IMR-90 (cell line): ENCODE results near the gene C15orf39. TPM values are rescaled to one million over a fixed set of nuclear protein-coding genes. Genes with fewer than 3 reads are reported as not detected.

Experiments used
- ATAC-seq: fragments of 200-7000 bp; cut with Tn5 transposase; 2 replicates; pipeline ENCODE4 v1.9.1; 2020; ENCODE audit warnings: low read depth, mild to moderate bottlenecking, moderate library complexity
- BruUV-seq: library from RNA; stranded (reverse); fragments of 400-500 nt; replicated peaks from 2 replicates; lab custom pipeline; 2021; lab: Mats Ljungman, UMichigan
- CTCF ChIA-PET: fragments of 300-600 bp; formaldehyde crosslinking; extraction: SDS; loops from one replicate; lab custom pipeline; 2021; ENCODE audit warnings: antibody characterized with exemption; lab: Yijun Ruan, JAX
- POLR2A ChIA-PET: fragments of 300-600 bp; sonication (Branson Sonifier 250); formaldehyde crosslinking; loops from one replicate; lab custom pipeline; 2022; ENCODE audit warnings: antibody characterized with exemption; ENCODE audit not compliant: unreplicated experiment; lab: Charles Lee
- DNase-seq: peaks from one replicate; pipeline ENCODE4 v3.0.0; 2013
- H2AFZ ChIP-seq: replicated peaks from 2 replicates; pipeline ENCODE3; 2013; ENCODE audit warnings: low read length, mild to moderate bottlenecking; ENCODE audit not compliant: poor library complexity
- H2AK5ac ChIP-seq: 2 replicates; pipeline ENCODE4 v1.6.1; 2013; ENCODE audit warnings: low read depth, low read length, inconsistent platforms
- H2AK9ac ChIP-seq: replicated peaks from 2 replicates; pipeline ENCODE3; 2013; ENCODE audit warnings: mild to moderate bottlenecking, low read depth, low read length, moderate library complexity; ENCODE audit not compliant: poor library complexity
- H2BK120ac ChIP-seq: 2 replicates; pipeline ENCODE4 v1.6.1; 2013; ENCODE audit warnings: low read depth, low read length, inconsistent platforms
- H2BK15ac ChIP-seq: 3 replicates; pipeline ENCODE4 v1.6.1; 2013; ENCODE audit warnings: low read depth, low read length, inconsistent platforms
- H2BK20ac ChIP-seq: 2 replicates; pipeline ENCODE4 v1.6.1; 2013; ENCODE audit warnings: low read depth, mild to moderate bottlenecking, inconsistent platforms, low read length, moderate library complexity
- H2BK5ac ChIP-seq: 2 replicates; pipeline ENCODE4 v1.6.1; 2013; ENCODE audit warnings: mild to moderate bottlenecking, low read depth, low read length, inconsistent platforms; ENCODE audit not compliant: poor library complexity, severe bottlenecking
- H3K14ac ChIP-seq: replicated peaks from 2 replicates; pipeline ENCODE4 v1.6.1; 2013; ENCODE audit warnings: low read depth, low read length, inconsistent platforms
- H3K18ac ChIP-seq: 2 replicates; pipeline ENCODE4 v1.6.1; 2013; ENCODE audit warnings: low read depth, low read length, control low read depth
- H3K23ac ChIP-seq: 2 replicates; pipeline ENCODE4 v1.6.1; 2013; ENCODE audit warnings: low read depth, low read length, inconsistent platforms
- H3K27ac ChIP-seq: 2 replicates; pipeline ENCODE4 v1.5.1; 2013; ENCODE audit warnings: mild to moderate bottlenecking, control low read depth, low read length; ENCODE audit not compliant: insufficient read depth
- H3K27me3 ChIP-seq: 2 replicates; pipeline ENCODE4 v1.6.1; 2013; ENCODE audit warnings: low read length; ENCODE audit not compliant: control insufficient read depth, insufficient read depth
- H3K36me3 ChIP-seq: 2 replicates; pipeline ENCODE4 v1.6.1; 2013; ENCODE audit warnings: low read length, mixed read lengths; ENCODE audit not compliant: control insufficient read depth, insufficient read depth
- H3K4ac ChIP-seq: 2 replicates; pipeline ENCODE4 v1.6.1; 2013; ENCODE audit warnings: low read depth, low read length, inconsistent platforms
- H3K4me1 ChIP-seq: 2 replicates; pipeline ENCODE4 v1.6.1; 2013; ENCODE audit warnings: low read length, mixed read lengths; ENCODE audit not compliant: control insufficient read depth, insufficient read depth
- H3K4me2 ChIP-seq: 2 replicates; pipeline ENCODE4 v1.6.1; 2013; ENCODE audit warnings: low read depth, mild to moderate bottlenecking, control low read depth, low read length, moderate library complexity
- H3K4me3 ChIP-seq: 2 replicates; pipeline ENCODE4 v1.5.1; 2013; ENCODE audit warnings: low read depth, mild to moderate bottlenecking, control low read depth, low read length, moderate library complexity; ENCODE audit not compliant: insufficient read depth
- H3K56ac ChIP-seq: 2 replicates; pipeline ENCODE4 v1.6.1; 2013; ENCODE audit warnings: low read length, inconsistent platforms; ENCODE audit not compliant: insufficient read depth; ENCODE audit errors: extremely low read depth
- H3K79me1 ChIP-seq, 2 experiments: 2 replicates each; pipeline ENCODE4 v1.6.1; 2013; ENCODE audit warnings: low read length in 2 of 2, inconsistent platforms in 1 of 2, low read depth in 1 of 2
- H3K9ac ChIP-seq: 2 replicates; pipeline ENCODE4 v1.6.1; 2013; ENCODE audit warnings: low read depth, low read length, control low read depth
- H3K9me1 ChIP-seq: 2 replicates; pipeline ENCODE4 v1.6.1; 2013; ENCODE audit warnings: low read length, inconsistent platforms; ENCODE audit not compliant: insufficient read depth
- H3K9me3 ChIP-seq: 2 replicates; pipeline ENCODE4 v1.6.1; 2013; ENCODE audit warnings: low read length; ENCODE audit not compliant: control insufficient read depth, insufficient read depth
- H4K20me1 ChIP-seq: 2 replicates; pipeline ENCODE4 v1.6.1; 2013; ENCODE audit warnings: low read length, inconsistent platforms; ENCODE audit not compliant: insufficient read depth
- H4K5ac ChIP-seq: 2 replicates; pipeline ENCODE4 v1.6.1; 2013; ENCODE audit warnings: mild to moderate bottlenecking, low read depth, low read length, control low read depth
- H4K8ac ChIP-seq, 2 experiments: 2 replicates each; pipeline ENCODE4 v1.6.1; 2013; ENCODE audit warnings: low read depth in 2 of 2, low read length in 2 of 2, control low read depth in 1 of 2, inconsistent platforms in 1 of 2
- H4K91ac ChIP-seq: 2 replicates; pipeline ENCODE4 v1.6.1; 2013; ENCODE audit warnings: low read depth, low read length, inconsistent platforms; ENCODE audit not compliant: insufficient read depth
- BHLHE40 ChIP-seq: fragments of 150-350 bp; IDR thresholded peaks from 2 replicates; pipeline ENCODE4 v1.6.1; 2016; ENCODE audit warnings: mild to moderate bottlenecking, low read depth, low read length
- CEBPB ChIP-seq: IDR thresholded peaks from 2 replicates; pipeline ENCODE4 v1.6.1; 2012; ENCODE audit warnings: low read depth, low read length, improper control_type of control experiment
- CHD1 ChIP-seq: IDR thresholded peaks from 2 replicates; pipeline ENCODE4 v1.6.1; 2012; ENCODE audit warnings: low read depth, low read length, improper control_type of control experiment
- CTCF ChIP-seq: conservative IDR thresholded peaks from 2 replicates; pipeline ENCODE4 v1.5.1; 2012; ENCODE audit warnings: mild to moderate bottlenecking, low read depth, low read length, improper control_type of control experiment
- ELK1 ChIP-seq: fragments of 150-350 bp; IDR thresholded peaks from 2 replicates; pipeline ENCODE4 v1.6.1; 2016; ENCODE audit warnings: low read depth, mild to moderate bottlenecking, low read length, moderate library complexity, borderline replicate concordance
- FOS ChIP-seq: fragments of 150-350 bp; IDR thresholded peaks from 2 replicates; pipeline ENCODE4 v1.6.1; 2016; ENCODE audit warnings: low read depth, low read length
- MAFK ChIP-seq: IDR thresholded peaks from 2 replicates; pipeline ENCODE4 v1.6.1; 2012; ENCODE audit warnings: low read depth, low read length, improper control_type of control experiment
- MAZ ChIP-seq: IDR thresholded peaks from 2 replicates; pipeline ENCODE4 v1.6.1; 2012; ENCODE audit warnings: low read depth, mild to moderate bottlenecking, low read length, improper control_type of control experiment, moderate library complexity, borderline replicate concordance
- MXI1 ChIP-seq: IDR thresholded peaks from 2 replicates; pipeline ENCODE4 v1.6.1; 2012; ENCODE audit warnings: low read depth, mild to moderate bottlenecking, low read length, moderate library complexity, borderline replicate concordance
- NFE2L2 ChIP-seq: fragments of 150-350 bp; IDR thresholded peaks from 2 replicates; pipeline ENCODE4 v1.6.1; 2016; ENCODE audit warnings: low read depth, mild to moderate bottlenecking, low read length
- POLR2A ChIP-seq: IDR thresholded peaks from 2 replicates; pipeline ENCODE4 v1.6.1; 2012; ENCODE audit warnings: mild to moderate bottlenecking, low read depth, low read length
- RAD21 ChIP-seq: IDR thresholded peaks from 2 replicates; pipeline ENCODE4 v1.6.1; 2012; ENCODE audit warnings: low read length, improper control_type of control experiment
- RCOR1 ChIP-seq: IDR thresholded peaks from 2 replicates; pipeline ENCODE4 v1.6.1; 2012; ENCODE audit warnings: mild to moderate bottlenecking, low read length, improper control_type of control experiment; ENCODE audit not compliant: insufficient replicate concordance
- RFX5 ChIP-seq: IDR thresholded peaks from 2 replicates; pipeline ENCODE4 v1.8.0; 2012; ENCODE audit warnings: low read depth, mild to moderate bottlenecking, low read length, moderate library complexity
- SMC3 ChIP-seq: fragments of 150-350 bp; IDR thresholded peaks from 2 replicates; pipeline ENCODE4 v1.6.1; 2016; ENCODE audit warnings: low read depth, mild to moderate bottlenecking, antibody characterized with exemption, low read length, moderate library complexity
- USF2 ChIP-seq: fragments of 150-350 bp; IDR thresholded peaks from 2 replicates; pipeline ENCODE4 v1.6.1; 2017; ENCODE audit warnings: mild to moderate bottlenecking, antibody characterized with exemption, low read length, low read depth
- WGBS, 2 experiments: methylation state at CpG; one replicate each; pipeline versions ENCODE4 v1.1.5 to v1.1.7; 2013; ENCODE audit warnings: missing lambda C conversion rate in 2 of 2; ENCODE audit not compliant: insufficient read length in 1 of 2; ENCODE audit errors: extremely low coverage in 2 of 2; 5-methylcytosine and 5-hydroxymethylcytosine counted together
- dilution Hi-C: fragments of 300-500 bp; cut with HindIII; formaldehyde crosslinking; loops from one replicate; pipeline ENCODE4 v1.14.3; 2018; ENCODE audit warnings: low sequenced_read_pairs; ENCODE audit not compliant: unreplicated experiment
- in situ Hi-C: fragments of 300-500 bp; cut with MboI; formaldehyde crosslinking; loops from 3 replicates; pipeline ENCODE4 v1.14.3; 2019; ENCODE audit warnings: low sequenced_read_pairs, inconsistent platforms, mixed read lengths
- intact Hi-C: fragments of 100-400 bp; cut with micrococcal nuclease; formaldehyde crosslinking; loops from 2 replicates; pipeline ENCODE4 v1.10.0; 2022
- polyA plus RNA-seq, 3 experiments: library from polyadenylated mRNA; depleted of rRNA; stranded (reverse); fragments of >200 nt; gene quantifications; 2 replicates each; pipeline ENCODE4 v1.2.3, GENCODE V29; 2012; ENCODE audit warnings: low replicate concordance in 1 of 3
- total RNA-seq: library from RNA; depleted of rRNA; stranded (reverse); fragments of >200 nt; gene quantifications from 2 replicates; pipeline ENCODE4 v1.2.3, GENCODE V29; 2012

Gene C15orf39
- total and polyA plus RNA-seq, 2 of the 4 experiments (the other 2 are of a cell fraction): 1.3 to 5.7 TPM

GRCh38 chr15:75168374-75168773 lies 33.3 kb upstream of the C15orf39 start:
- H3K27ac ChIP-seq: no peak overlapping the region
- H2BK5ac ChIP-seq: no peak overlapping the region
- dilution Hi-C loops: no loop called here
- H3K4me3 ChIP-seq: no peak overlapping the region
- H3K56ac ChIP-seq: no peak overlapping the region
- peak overlapping the region in 1 of 2 experiments; percentile 17; a peak in 1 of 4 replicates for H4K8ac ChIP-seq
- no peak overlapping the region for H3K23ac ChIP-seq
- no peak overlapping the region for H2AFZ ChIP-seq
- H4K5ac ChIP-seq: no peak overlapping the region
- intact Hi-C loops: no loop called here
- H3K4me1 ChIP-seq: peaks cover 10% of the 10 kb centered on the region
- H4K91ac ChIP-seq: no peak overlapping the region
- ATAC-seq (no peak), DNase-seq (no peak)
- no peak for TF ChIP-seq MXI1
- TF ChIP-seq RAD21: no peak
- TF ChIP-seq MAFK: no peak
- TF ChIP-seq POLR2A: no peak
- no peak for TF ChIP-seq RCOR1
- no peak for TF ChIP-seq MAZ
- no peak for TF ChIP-seq RFX5
- TF ChIP-seq FOS: no peak
- TF ChIP-seq CTCF: no peak
- TF ChIP-seq ELK1: no peak
- no peak for TF ChIP-seq BHLHE40
- no peak for TF ChIP-seq USF2
- no peak for TF ChIP-seq SMC3
- TF ChIP-seq CEBPB: no peak
- no peak for TF ChIP-seq CHD1
- no peak for TF ChIP-seq NFE2L2
- no peak overlapping the region for H2BK15ac ChIP-seq
- H3K79me1 ChIP-seq: no peaks in the 10 kb centered on the region
- ChIA-PET CTCF (no interaction called here), POLR2A (no interaction called here)
- no peak overlapping the region; the same call in 1 of the 2 replicates for H2BK120ac ChIP-seq
- in situ Hi-C loops: no loop called here
- no peak overlapping the region for H3K9ac ChIP-seq
- no peak overlapping the region for H3K14ac ChIP-seq
- 0 out of 2 replicates have a peak, but pooled peaks cover 3% of the 10 kb centered on the region for H4K20me1 ChIP-seq
- no peaks in the 10 kb centered on the region for H3K36me3 ChIP-seq
- no peak overlapping the region for H2AK9ac ChIP-seq
- no peak overlapping the region for H3K4me2 ChIP-seq
- H3K9me3 ChIP-seq: 0 out of 2 replicates have a peak, but pooled peaks cover 2% of the 10 kb centered on the region
- H2BK20ac ChIP-seq: no peak overlapping the region
- no peaks in the 10 kb centered on the region for H3K27me3 ChIP-seq
- WGBS, 2 experiments: 0% methylated on average over 1 of the region's 4 CpGs; no CpG with 5 or more reads in 1 of the 2 experiments
- peaks cover 6% of the 10 kb centered on the region for H3K9me1 ChIP-seq
- no peak overlapping the region for H2AK5ac ChIP-seq
- H3K4ac ChIP-seq: no peak overlapping the region
- H3K18ac ChIP-seq: no peak overlapping the region
- BruUV-seq: no TSS peak
